ENCODE measurements around the gene PPP3R2. TPM values are rescaled to one million over a fixed set of nuclear protein-coding genes. Genes with fewer than 3 reads are reported as not detected.

Gene PPP3R2
- not detected in 2 replicates for total RNA-seq

- Mint-ChIP-seq H3K27ac (no peak within 1 kb of the TSS), H3K9me3 (no peaks in the 10 kb centered on the region), H3K4me3 (no peak within 1 kb of the TSS), H3K27me3 (peaks cover 10% of the 10 kb centered on the region), H3K4me1 (no peaks in the 10 kb centered on the region), H3K36me3 (ENCODE audit: low read depth) (no peaks in the 10 kb centered on the region)
- DNase-seq, result no peak
- intact Hi-C loops (cut with micrococcal nuclease), result no loop called here
These were observed at the start of gene PPP3R2 for GRCh38 chr9:101594796-101595195. TSS of gene PPP3R2 (minus strand) at chr9:101594969. CDS start at chr9:101594921, 48 bp downstream.

GRCh38 chr9:101639785-101640665 lies 45.3 kb upstream of the PPP3R2 start:
- Mint-ChIP-seq H3K27ac (no peak overlapping the region), H3K9me3 (no peaks in the 10 kb centered on the region), H3K36me3 (ENCODE audit: low read depth) (no peaks in the 10 kb centered on the region), H3K27me3 (no peaks in the 10 kb centered on the region), H3K4me1 (no peaks in the 10 kb centered on the region), H3K4me3 (no peak overlapping the region)
- intact Hi-C loops (cut with micrococcal nuclease), result no loop called here
- no peak for DNase-seq

GRCh38 chr9:101639311-101639710 lies 44.5 kb upstream of the PPP3R2 start:
- H3K4me3 Mint-ChIP-seq, result no peak overlapping the region
- H3K27ac Mint-ChIP-seq, result no peak overlapping the region
- H3K4me1 Mint-ChIP-seq, result no peaks in the 10 kb centered on the region
- no peaks in the 10 kb centered on the region for H3K9me3 Mint-ChIP-seq
- no peaks in the 10 kb centered on the region for H3K27me3 Mint-ChIP-seq
- intact Hi-C loops (cut with micrococcal nuclease), result no loop called here
- no peaks in the 10 kb centered on the region for H3K36me3 Mint-ChIP-seq (ENCODE audit: low read depth)
- DNase-seq, result no peak

- no peak overlapping the region for H3K27ac Mint-ChIP-seq
- intact Hi-C loops (cut with micrococcal nuclease), result no loop called here
- H3K4me1 Mint-ChIP-seq, result no peaks in the 10 kb centered on the region
- H3K4me3 Mint-ChIP-seq, result no peak overlapping the region
- no peaks in the 10 kb centered on the region for H3K27me3 Mint-ChIP-seq
- H3K36me3 Mint-ChIP-seq (ENCODE audit: low read depth), result no peaks in the 10 kb centered on the region
- H3K9me3 Mint-ChIP-seq, result no peaks in the 10 kb centered on the region
- no peak for DNase-seq
These were observed 41.5 kb upstream of the PPP3R2 start for GRCh38 chr9:101636247-101636646.

- no peaks in the 10 kb centered on the region for H3K4me1 Mint-ChIP-seq
- H3K27ac Mint-ChIP-seq, result no peak overlapping the region
- intact Hi-C loops (cut with micrococcal nuclease), result no loop called here
- H3K36me3 Mint-ChIP-seq (ENCODE audit: low read depth), result no peaks in the 10 kb centered on the region
- H3K4me3 Mint-ChIP-seq, result no peak overlapping the region
- peaks cover 2% of the 10 kb centered on the region for H3K27me3 Mint-ChIP-seq
- H3K9me3 Mint-ChIP-seq, result no peaks in the 10 kb centered on the region
- no peak for DNase-seq
These were observed 40.7 kb upstream of the PPP3R2 start for GRCh38 chr9:101635473-101635872.

GRCh38 chr9:101634741-101635409 lies 40.1 kb upstream of the PPP3R2 start:
- no peaks in the 10 kb centered on the region for H3K36me3 Mint-ChIP-seq (ENCODE audit: low read depth)
- no peaks in the 10 kb centered on the region for H3K4me1 Mint-ChIP-seq

GRCh38 chr9:101632611-101633010 lies 37.8 kb upstream of the PPP3R2 start:
- Mint-ChIP-seq H3K4me1 (no peaks in the 10 kb centered on the region), H3K27me3 (peaks cover 2% of the 10 kb centered on the region), H3K36me3 (ENCODE audit: low read depth) (no peaks in the 10 kb centered on the region), H3K9me3 (no peaks in the 10 kb centered on the region), H3K27ac (no peak overlapping the region), H3K4me3 (no peak overlapping the region)
- no peak for DNase-seq
- intact Hi-C loops (cut with micrococcal nuclease), result no loop called here

More at GRCh38 chr9:101634741-101635409, 40.1 kb upstream of the PPP3R2 start:
- Mint-ChIP-seq H3K4me3 (no peak overlapping the region), H3K27ac (no peak overlapping the region), H3K9me3 (no peaks in the 10 kb centered on the region), H3K27me3 (peaks cover 2% of the 10 kb centered on the region)
- no peak for DNase-seq
- intact Hi-C loops (cut with micrococcal nuclease), result no loop called here

- Mint-ChIP-seq H3K4me1 (no peaks in the 10 kb centered on the region), H3K27ac (no peak overlapping the region), H3K27me3 (peaks cover 2% of the 10 kb centered on the region), H3K36me3 (ENCODE audit: low read depth) (no peaks in the 10 kb centered on the region), H3K9me3 (no peaks in the 10 kb centered on the region), H3K4me3 (no peak overlapping the region)
- intact Hi-C loops (cut with micrococcal nuclease), result no loop called here
- no peak for DNase-seq
These were observed 37.1 kb upstream of the PPP3R2 start for GRCh38 chr9:101631892-101632291.

GRCh38 chr9:101629636-101630035 lies 34.9 kb upstream of the PPP3R2 start:
- Mint-ChIP-seq H3K4me3 (no peak overlapping the region), H3K27me3 (peaks cover 2% of the 10 kb centered on the region), H3K4me1 (no peaks in the 10 kb centered on the region), H3K36me3 (ENCODE audit: low read depth) (no peaks in the 10 kb centered on the region), H3K27ac (no peak overlapping the region), H3K9me3 (no peaks in the 10 kb centered on the region)
- intact Hi-C loops (cut with micrococcal nuclease), result no loop called here
- no peak for DNase-seq

GRCh38 chr9:101628173-101628572 lies 33.4 kb upstream of the PPP3R2 start:
- Mint-ChIP-seq H3K27me3 (peaks cover 2% of the 10 kb centered on the region), H3K27ac (no peak overlapping the region), H3K4me3 (no peak overlapping the region), H3K4me1 (no peaks in the 10 kb centered on the region), H3K9me3 (no peaks in the 10 kb centered on the region), H3K36me3 (ENCODE audit: low read depth) (no peaks in the 10 kb centered on the region)
- intact Hi-C loops (cut with micrococcal nuclease), result no loop called here
- no peak for DNase-seq

GRCh38 chr9:101626295-101626694 lies 31.5 kb upstream of the PPP3R2 start:
- Mint-ChIP-seq H3K9me3 (no peaks in the 10 kb centered on the region), H3K27ac (no peak overlapping the region), H3K4me3 (no peak overlapping the region), H3K36me3 (ENCODE audit: low read depth) (no peaks in the 10 kb centered on the region), H3K4me1 (no peaks in the 10 kb centered on the region), H3K27me3 (peaks cover 2% of the 10 kb centered on the region)
- no peak for DNase-seq
- intact Hi-C loops (cut with micrococcal nuclease), result no loop called here

GRCh38 chr9:101625876-101626275 lies 31.1 kb upstream of the PPP3R2 start:
- H3K27ac Mint-ChIP-seq, result no peak overlapping the region
- intact Hi-C loops (cut with micrococcal nuclease), result no loop called here
- H3K36me3 Mint-ChIP-seq (ENCODE audit: low read depth), result no peaks in the 10 kb centered on the region
- DNase-seq, result no peak
- H3K27me3 Mint-ChIP-seq, result peaks cover 2% of the 10 kb centered on the region
- H3K9me3 Mint-ChIP-seq, result no peaks in the 10 kb centered on the region
- no peaks in the 10 kb centered on the region for H3K4me1 Mint-ChIP-seq
- H3K4me3 Mint-ChIP-seq, result no peak overlapping the region

GRCh38 chr9:101620452-101620851 lies 25.7 kb upstream of the PPP3R2 start:
- DNase-seq, result no peak
- no peaks in the 10 kb centered on the region for H3K36me3 Mint-ChIP-seq (ENCODE audit: low read depth)
- no peak overlapping the region for H3K27ac Mint-ChIP-seq
- no peaks in the 10 kb centered on the region for H3K9me3 Mint-ChIP-seq
- H3K27me3 Mint-ChIP-seq, result no peaks in the 10 kb centered on the region
- intact Hi-C loops (cut with micrococcal nuclease), result no loop called here
- no peak overlapping the region for H3K4me3 Mint-ChIP-seq
- no peaks in the 10 kb centered on the region for H3K4me1 Mint-ChIP-seq

- H3K4me1 Mint-ChIP-seq, result no peaks in the 10 kb centered on the region
- H3K4me3 Mint-ChIP-seq, result no peak overlapping the region
- H3K27me3 Mint-ChIP-seq, result no peaks in the 10 kb centered on the region
- DNase-seq, result no peak
- H3K9me3 Mint-ChIP-seq, result no peaks in the 10 kb centered on the region
- no peaks in the 10 kb centered on the region for H3K36me3 Mint-ChIP-seq (ENCODE audit: low read depth)
- intact Hi-C loops (cut with micrococcal nuclease), result no loop called here
- no peak overlapping the region for H3K27ac Mint-ChIP-seq
These were observed 23.9 kb upstream of the PPP3R2 start for GRCh38 chr9:101618698-101619097.

Measured in activated CD4-positive, alpha-beta T cell treated with anti-CD3 and anti-CD28 coated beads, Interleukin-2, amount 10 ng/mL, durations not matched to agents 24 days and 14 days (primary cell).